GM10847 (cell line): Measurements from ENCODE around the gene IGFBP4.

Experiments used
- POLR2A ChIP-seq: IDR thresholded peaks from 2 replicates; pipeline ENCODE4 v1.6.1; 2011; ENCODE audit not compliant: insufficient read length; ENCODE audit errors: extremely low read depth

IGFBP4 gene

GRCh38 chr17:40499551-40500189 lies 56.4 kb downstream of the IGFBP4 start:
- TF ChIP-seq POLR2A: no peak

GRCh38 chr17:40500190-40500589 lies 56.9 kb downstream of the IGFBP4 start:
- no peak for TF ChIP-seq POLR2A

GRCh38 chr17:40500709-40501108 lies 57.5 kb downstream of the IGFBP4 start:
- TF ChIP-seq POLR2A: no peak

GRCh38 chr17:40501499-40501911 lies 58.3 kb downstream of the IGFBP4 start, which contains the start of gene TNS4:
Gene TNS4, minus strand, starts transcription at chr17:40501623. Its CDS starts 5,198 bp downstream, at chr17:40496425.
- TF ChIP-seq POLR2A: no peak

GRCh38 chr17:40502716-40503115 lies 59.5 kb downstream of the IGFBP4 start:
- TF ChIP-seq POLR2A: no peak

GRCh38 chr17:40503154-40503553 lies 59.9 kb downstream of the IGFBP4 start:
- no peak for TF ChIP-seq POLR2A

GRCh38 chr17:40506786-40507185 lies 63.5 kb downstream of the IGFBP4 start:
- no peak for TF ChIP-seq POLR2A
